Esophagus squamous epithelium (tissue), 4 donors: ENCODE measurements around the gene PTPRO.

Experiments used
- CTCF ChIP-seq, 6 experiments: fragments of 450-650 bp in 4 of 6; fragments of 200-600 bp in 2 of 6; sonication (generic) in 2 of 6; IDR thresholded peaks; one replicate each; pipeline ENCODE4 v1.5.1; 2016 to 2019; ENCODE audit warnings: antibody characterized with exemption in 6 of 6, mild to moderate bottlenecking in 4 of 6, moderate library complexity in 4 of 6
- POLR2A ChIP-seq, 4 donors: fragments of 450-650 bp; IDR thresholded peaks; one replicate each; pipeline ENCODE4 v1.6.1; 2017; ENCODE audit warnings: antibody characterized with exemption in 4 of 4, mild to moderate bottlenecking in 4 of 4, moderate library complexity in 3 of 4

GRCh38 chr12:15620741-15621539 lies 298.6 kb downstream of the PTPRO start:
- TF ChIP-seq POLR2A (IDR thresholded peaks at IDR 0.05) (no peak), CTCF (IDR thresholded peaks at IDR 0.05) (no peak)
